ENCODE results near the gene ADGRG3. TPM values are rescaled to one million over a fixed set of nuclear protein-coding genes. Genes with fewer than 3 reads are reported as not detected.

ADGRG3 gene
- polyA plus RNA-seq, 3 donors = 0.41 to 1.0 TPM; not detected in 1

GRCh38 chr16:57640185-57640584 lies 27.9 kb upstream of the ADGRG3 start:
- H3K4me1 Mint-ChIP-seq = peaks cover 13% of the 10 kb centered on the region
- Histone ChIP-seq H3K9me3 (replicated peaks in 1 of 2; ENCODE audit: control insufficient read depth in 1 of 2, insufficient read depth in 1 of 2, low read length in 2 of 2) (no peaks in the 10 kb centered on the region), H3K4me3 (replicated peaks in 1 of 3; ENCODE audit: low read depth in 2 of 3, low read length in 3 of 3) (no peak overlapping the region), H3K9ac (ENCODE audit: insufficient read depth, low read length, poor library complexity, severe bottlenecking) (no peak overlapping the region), H3K4me1 (ENCODE audit: control insufficient read depth in 1 of 2, insufficient read depth in 2 of 2, low read length in 2 of 2) (peaks cover 3 to 6% of the 10 kb centered on the region in 2 donors), H3K36me3 (replicated peaks in 1 of 2; ENCODE audit: control insufficient read depth in 1 of 2, insufficient read depth in 2 of 2, low read length in 2 of 2) (no peaks in the 10 kb centered on the region), H4K20me1 (ENCODE audit: insufficient read depth, low read length) (no peaks in the 10 kb centered on the region), H3K27ac (ENCODE audit: low read depth in 1 of 2, low read length in 2 of 2) (no peak overlapping the region), H3K4me2 (replicated peaks; ENCODE audit: extremely low read depth, low read length, poor library complexity, severe bottlenecking) (no peak overlapping the region), H3K27me3 (ENCODE audit: control insufficient read depth in 2 of 2, insufficient read depth in 2 of 2, low read length in 2 of 2) (peaks cover 0 to 74% of the 10 kb centered on the region in 2 donors), H2AFZ (ENCODE audit: insufficient read depth, low read depth, low read length, poor library complexity, severe bottlenecking) (no peak overlapping the region), H3K79me2 (ENCODE audit: insufficient read depth, low read length) (no peaks in the 10 kb centered on the region)
- no peaks in the 10 kb centered on the region for H3K36me3 Mint-ChIP-seq
- peak overlapping the region in 1 of 2 donors; percentile 9 for H3K4me3 Mint-ChIP-seq
- intact Hi-C loops (cut with micrococcal nuclease) = no loop called here
- H3K27ac Mint-ChIP-seq = no peak overlapping the region
- H3K27me3 Mint-ChIP-seq (ENCODE audit: low read depth in 3 of 3) = peaks cover 35 to 73% (median 41%) of the 10 kb centered on the region in 3 donors
- 83% methylated on average over 7 of the region's 9 CpGs for WGBS (ENCODE audit: insufficient coverage)
- H3K9me3 Mint-ChIP-seq = peaks cover 0 to 3% (median 0%) of the 10 kb centered on the region in 7 donors
- no peak for DNase-seq
- TF ChIP-seq CTCF (IDR thresholded peaks at IDR 0.05) = no peak

- Mint-ChIP-seq H3K9me3 (peaks cover 0 to 3% (median 0%) of the 10 kb centered on the region in 7 donors), H3K4me1 (peaks cover 13% of the 10 kb centered on the region), H3K27me3 (ENCODE audit: low read depth in 3 of 3) (peaks cover 35 to 71% (median 45%) of the 10 kb centered on the region in 3 donors), H3K27ac (no peak overlapping the region), H3K4me3 (no peak overlapping the region), H3K36me3 (no peaks in the 10 kb centered on the region)
- H3K79me2 ChIP-seq (ENCODE audit: insufficient read depth, low read length) = no peaks in the 10 kb centered on the region
- peaks cover 3 to 6% of the 10 kb centered on the region in 2 donors for H3K4me1 ChIP-seq (ENCODE audit: control insufficient read depth in 1 of 2, insufficient read depth in 2 of 2, low read length in 2 of 2)
- 36% methylated on average over 6 of the region's 8 CpGs for WGBS (ENCODE audit: insufficient coverage)
- H2AFZ ChIP-seq (ENCODE audit: insufficient read depth, low read depth, low read length, poor library complexity, severe bottlenecking) = no peak overlapping the region
- H3K9ac ChIP-seq (ENCODE audit: insufficient read depth, low read length, poor library complexity, severe bottlenecking) = no peak overlapping the region
- H3K4me3 ChIP-seq (replicated peaks in 1 of 3; ENCODE audit: low read depth in 2 of 3, low read length in 3 of 3) = no peak overlapping the region
- peaks cover 2 to 75% of the 10 kb centered on the region in 2 donors for H3K27me3 ChIP-seq (ENCODE audit: control insufficient read depth in 2 of 2, insufficient read depth in 2 of 2, low read length in 2 of 2)
- H4K20me1 ChIP-seq (ENCODE audit: insufficient read depth, low read length) = no peaks in the 10 kb centered on the region
- DNase-seq = no peak
- H3K27ac ChIP-seq (ENCODE audit: low read depth in 1 of 2, low read length in 2 of 2) = no peak overlapping the region
- intact Hi-C loops (cut with micrococcal nuclease) = no loop called here
- no peaks in the 10 kb centered on the region for H3K36me3 ChIP-seq (replicated peaks in 1 of 2; ENCODE audit: control insufficient read depth in 1 of 2, insufficient read depth in 2 of 2, low read length in 2 of 2)
- no peak overlapping the region for H3K4me2 ChIP-seq (replicated peaks; ENCODE audit: extremely low read depth, low read length, poor library complexity, severe bottlenecking)
- no peak for TF ChIP-seq CTCF (IDR thresholded peaks at IDR 0.05)
- no peaks in the 10 kb centered on the region for H3K9me3 ChIP-seq (replicated peaks in 1 of 2; ENCODE audit: control insufficient read depth in 1 of 2, insufficient read depth in 1 of 2, low read length in 2 of 2)
These were observed 27.5 kb upstream of the ADGRG3 start for GRCh38 chr16:57640612-57641011.

Measured in CD14-positive monocyte (primary cell).